Central memory CD4-positive, alpha-beta T cell (primary cell): ENCODE measurements around the gene PHGDH.

Source experiments
- DNase-seq: peaks from one replicate; pipeline ENCODE4 v3.0.0; 2022

The PHGDH gene

GRCh38 chr1:119732465-119733168 lies 20.9 kb downstream of the PHGDH start:
- no peak for DNase-seq

- no peak for DNase-seq
Measured at GRCh38 chr1:119733754-119734153, 22.0 kb downstream of the PHGDH start.

GRCh38 chr1:119735217-119735616 lies 23.5 kb downstream of the PHGDH start:
- DNase-seq = no peak

- no peak for DNase-seq
Measured at GRCh38 chr1:119736649-119737039, 24.9 kb downstream of the PHGDH start.

GRCh38 chr1:119737040-119737682 lies 25.4 kb downstream of the PHGDH start:
- no peak for DNase-seq

- DNase-seq = no peak
Measured at GRCh38 chr1:119738100-119738720, 26.5 kb downstream of the PHGDH start.

- no peak for DNase-seq
Measured at GRCh38 chr1:119739150-119739549, 27.4 kb downstream of the PHGDH start.

GRCh38 chr1:119740261-119740660 lies 28.5 kb downstream of the PHGDH start:
- no peak for DNase-seq

- DNase-seq = no peak
Measured at GRCh38 chr1:119740896-119741780, 29.4 kb downstream of the PHGDH start.

- DNase-seq = no peak
Measured at GRCh38 chr1:119742202-119742601, 30.5 kb downstream of the PHGDH start.

GRCh38 chr1:119742677-119743076 lies 30.9 kb downstream of the PHGDH start:
- DNase-seq = no peak

GRCh38 chr1:119743308-119743707 lies 31.6 kb downstream of the PHGDH start:
- no peak for DNase-seq

GRCh38 chr1:119743776-119744597 lies 32.3 kb downstream of the PHGDH start:
- DNase-seq = no peak

- DNase-seq = no peak
Measured at GRCh38 chr1:119744598-119744942, 32.8 kb downstream of the PHGDH start.

GRCh38 chr1:119745034-119745433 lies 33.3 kb downstream of the PHGDH start:
- no peak for DNase-seq

GRCh38 chr1:119747451-119747850 lies 35.7 kb downstream of the PHGDH start:
- no peak for DNase-seq

GRCh38 chr1:119748040-119748439 lies 36.3 kb downstream of the PHGDH start:
- DNase-seq = no peak

- DNase-seq = no peak
Measured at GRCh38 chr1:119752592-119752991, 40.9 kb downstream of the PHGDH start.

- no peak for DNase-seq
Measured at GRCh38 chr1:119758584-119758983, 46.9 kb downstream of the PHGDH start.

GRCh38 chr1:119762409-119762808 lies 50.7 kb downstream of the PHGDH start:
- no peak for DNase-seq

GRCh38 chr1:119762953-119763352 lies 51.2 kb downstream of the PHGDH start:
- DNase-seq = no peak

- no peak for DNase-seq
Measured at GRCh38 chr1:119764220-119764619, 52.5 kb downstream of the PHGDH start.
